ACHN (cell line): ENCODE measurements around the gene SEC24B.
A peak's percentile ranks its signal among the peaks of the same experiment; 100 is the strongest.
"Not testable (repeated sequence)": the region's sequence is repeated elsewhere in the genome, so short reads cannot be mapped to it uniquely, and the experiment has no call there.

Experiments
- DNase-seq: peaks from one replicate; pipeline ENCODE4 v3.0.0-alpha.2; 2015
- in situ Hi-C: cut with HindIII; loops from 2 replicates; pipeline ENCODE4 v1.10.0; 2017; ENCODE audit warnings: low sequenced_read_pairs, low pct_ligation_motif_present, low pct_unique_long_range_greater_than_20kb

Gene SEC24B

DNA sequence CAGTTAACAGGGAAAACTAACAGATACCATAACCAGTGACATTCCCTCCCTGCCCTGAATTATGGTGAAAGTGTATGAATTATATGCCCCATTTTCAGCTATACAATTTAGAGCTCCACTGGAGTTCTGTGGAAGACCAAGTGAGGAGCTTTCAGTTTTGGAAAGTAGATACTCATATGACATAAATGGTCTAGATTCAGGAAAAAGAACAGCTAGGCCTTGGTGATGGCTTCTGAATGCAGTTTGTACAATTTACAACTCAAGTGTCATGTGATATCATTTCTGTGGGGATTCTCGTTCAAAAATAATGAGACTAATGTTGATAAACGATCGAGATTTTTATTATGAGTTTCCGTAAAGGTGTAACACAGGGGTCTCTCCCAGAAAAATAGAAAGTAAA, 8.2 kb upstream of the SEC24B start:
- DNase-seq: no peak
- in situ Hi-C loops: no loop called here

DNA sequence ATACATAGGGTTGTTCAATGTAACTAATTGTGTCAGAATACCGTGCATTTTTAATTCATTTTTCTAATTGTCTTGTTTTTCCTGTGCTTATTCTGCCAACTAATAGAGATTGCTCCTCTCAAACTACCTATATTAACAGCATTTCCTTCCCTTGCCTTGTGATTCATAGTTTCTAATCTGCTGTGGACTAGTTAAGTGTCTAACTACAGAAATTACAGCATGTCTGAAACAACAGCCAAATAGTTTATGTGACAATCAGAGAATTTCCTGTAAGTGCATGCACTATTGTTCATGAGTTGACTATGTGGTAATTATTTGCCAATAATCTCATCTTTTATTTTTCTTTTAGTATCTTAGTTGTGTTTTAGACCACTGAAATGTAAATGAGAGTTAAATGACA, 4.1 kb upstream of the SEC24B start:
- in situ Hi-C loops: no loop called here
- no peak for DNase-seq

DNA sequence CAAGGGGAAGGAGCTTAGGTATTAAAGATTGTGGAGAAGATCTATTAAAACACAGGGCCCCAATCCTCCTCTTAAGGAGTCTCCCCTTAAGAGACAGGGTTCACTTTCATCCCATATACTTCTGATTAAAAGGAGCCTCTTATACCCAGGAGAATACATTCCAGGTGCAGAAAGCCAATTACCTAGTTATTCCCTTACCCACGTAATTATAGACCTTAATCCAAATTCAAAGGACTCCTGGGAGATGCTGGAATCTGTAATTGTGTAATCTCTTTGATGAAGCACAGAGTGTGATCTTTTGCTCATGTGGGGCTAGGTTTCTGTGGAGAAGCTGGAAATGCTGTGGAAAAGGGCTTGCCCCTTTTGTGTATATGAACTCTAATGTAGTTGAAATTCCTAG, 1.4 kb upstream of the SEC24B start:
- in situ Hi-C loops: no loop called here

DNA sequence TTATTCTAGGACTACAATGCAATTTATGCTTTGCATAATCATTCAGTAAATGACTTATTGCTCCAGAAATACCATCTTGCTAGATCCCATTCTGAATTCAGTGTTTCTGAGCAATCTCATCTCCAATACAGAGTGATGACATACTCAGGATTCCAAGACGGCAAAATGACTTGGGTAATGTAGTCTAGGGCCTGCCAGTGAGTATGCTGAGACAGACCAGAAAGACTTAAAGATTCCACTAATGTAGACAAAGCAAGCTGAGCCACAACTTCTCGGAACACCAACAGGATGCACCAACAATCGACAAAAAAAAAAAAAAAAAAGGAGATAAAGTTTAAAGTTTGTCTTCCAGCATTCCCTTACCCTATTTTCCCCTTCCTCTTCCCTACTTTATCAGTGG, 919 bp upstream of the SEC24B start:
- in situ Hi-C loops: no loop called here

More for the DNA sequence above, 1.4 kb upstream of the SEC24B start:
- no peak for DNase-seq

DNA sequence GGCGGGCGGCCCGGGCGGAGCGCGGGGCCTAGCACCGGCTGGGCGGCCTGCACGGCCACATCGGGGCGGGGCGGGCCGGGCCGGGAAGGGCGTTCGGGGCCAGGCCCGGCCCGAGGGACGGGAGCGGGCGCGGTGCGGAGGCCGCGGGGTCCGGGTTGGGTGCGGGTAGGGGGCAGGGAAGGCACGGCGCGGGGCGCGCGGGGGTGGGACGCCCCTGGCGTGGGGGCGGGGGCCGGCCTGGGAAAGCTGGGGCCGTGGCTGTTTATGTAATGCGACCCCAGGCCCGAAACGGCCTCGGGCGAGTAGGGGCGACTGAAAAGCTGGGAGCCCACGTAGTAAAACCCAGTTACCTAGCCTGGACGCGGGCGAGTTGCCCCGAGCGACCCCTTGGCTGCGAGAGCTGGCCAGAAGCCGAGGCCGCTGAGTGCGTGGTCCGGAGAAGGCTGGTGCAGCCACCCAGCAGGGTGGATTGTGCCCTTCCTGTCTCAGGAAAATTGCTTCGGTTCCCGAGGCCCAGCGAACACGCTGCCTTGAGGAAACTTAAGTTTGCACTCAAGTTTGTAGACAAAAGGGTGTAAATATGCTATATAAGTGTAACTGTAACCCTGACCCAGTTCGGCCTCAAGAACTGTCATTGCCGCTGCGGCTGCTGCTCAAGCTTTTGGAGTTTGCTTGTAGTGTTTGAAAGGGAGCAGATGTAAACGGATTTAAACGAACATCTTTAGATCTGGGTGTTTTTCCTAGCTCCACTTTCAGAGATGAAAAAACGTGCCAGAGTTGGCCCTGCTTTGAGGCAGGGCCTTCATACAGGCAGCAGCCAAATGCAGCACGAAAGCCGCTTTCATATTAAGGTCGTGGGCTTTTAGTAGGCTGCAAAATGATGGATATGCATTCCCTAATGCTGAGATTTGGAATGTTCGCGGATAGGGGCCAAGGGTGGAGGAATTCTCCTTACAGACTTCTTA, 674 bp downstream of the SEC24B start:
- in situ Hi-C loops: no loop called here
- peak; percentile 19 for DNase-seq

More for the DNA sequence above, 919 bp upstream of the SEC24B start:
- DNase-seq: peak; percentile 50

DNA sequence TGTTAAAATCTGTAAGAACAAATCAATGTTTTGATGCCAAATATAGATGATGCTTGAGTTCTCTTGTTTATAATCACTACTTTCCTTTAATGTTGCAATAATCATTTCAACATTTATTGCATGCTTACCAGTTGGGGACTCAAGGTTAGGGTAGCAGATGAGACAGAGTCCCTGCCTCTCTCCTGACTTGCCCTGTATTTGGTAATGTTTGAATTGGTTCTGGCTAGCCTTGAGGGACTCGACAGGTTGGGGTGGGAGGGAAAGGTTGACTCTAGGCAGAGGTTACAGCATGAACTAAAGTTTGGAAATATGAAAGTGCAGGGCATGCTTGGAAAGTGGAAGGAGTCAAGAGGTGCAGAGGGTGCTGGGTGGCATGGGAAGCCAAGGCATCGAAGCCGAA, 2.0 kb downstream of the SEC24B start:
- no peak for DNase-seq
- in situ Hi-C loops: no loop called here

DNA sequence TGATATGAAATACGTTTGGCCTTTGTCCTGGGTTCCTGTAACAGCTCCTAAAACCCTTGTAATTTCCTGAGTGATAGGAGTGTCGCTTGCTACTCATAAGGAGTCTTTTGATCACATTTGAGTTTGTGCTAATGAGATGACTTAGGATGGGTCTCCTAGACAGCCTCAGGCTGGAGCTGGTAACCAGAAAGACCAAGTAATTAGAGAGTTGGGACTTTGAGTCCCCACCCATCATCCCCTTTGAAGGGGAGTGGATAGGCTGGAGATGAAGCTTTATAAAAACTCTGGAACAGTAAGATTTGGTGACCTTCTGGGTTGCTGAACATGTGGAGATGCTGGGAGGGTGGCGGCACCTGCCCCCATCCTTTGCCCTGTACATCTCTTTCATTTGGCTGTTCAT, 2.9 kb downstream of the SEC24B start:
- in situ Hi-C loops: no loop called here
- no peak for DNase-seq

DNA sequence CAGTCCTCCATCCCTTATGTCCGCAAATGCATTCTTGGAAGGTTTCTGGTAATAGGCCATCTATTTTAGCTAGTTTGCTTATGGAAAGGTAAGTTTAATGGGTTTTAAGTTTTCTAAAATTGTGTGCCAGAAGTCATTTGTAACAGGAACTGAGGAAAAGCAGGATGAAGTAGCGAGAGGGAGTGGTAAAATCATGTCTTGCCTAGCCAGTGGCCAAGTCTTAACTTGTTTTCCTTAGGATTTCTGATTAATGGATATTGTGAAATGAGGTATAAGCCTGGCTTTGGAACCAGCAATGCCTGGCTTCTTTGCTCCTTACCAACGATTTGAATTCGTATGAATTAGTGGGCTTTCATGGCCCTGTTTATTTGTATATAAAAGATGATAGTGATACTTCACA, 7.3 kb downstream of the SEC24B start:
- in situ Hi-C loops: no loop called here

DNA sequence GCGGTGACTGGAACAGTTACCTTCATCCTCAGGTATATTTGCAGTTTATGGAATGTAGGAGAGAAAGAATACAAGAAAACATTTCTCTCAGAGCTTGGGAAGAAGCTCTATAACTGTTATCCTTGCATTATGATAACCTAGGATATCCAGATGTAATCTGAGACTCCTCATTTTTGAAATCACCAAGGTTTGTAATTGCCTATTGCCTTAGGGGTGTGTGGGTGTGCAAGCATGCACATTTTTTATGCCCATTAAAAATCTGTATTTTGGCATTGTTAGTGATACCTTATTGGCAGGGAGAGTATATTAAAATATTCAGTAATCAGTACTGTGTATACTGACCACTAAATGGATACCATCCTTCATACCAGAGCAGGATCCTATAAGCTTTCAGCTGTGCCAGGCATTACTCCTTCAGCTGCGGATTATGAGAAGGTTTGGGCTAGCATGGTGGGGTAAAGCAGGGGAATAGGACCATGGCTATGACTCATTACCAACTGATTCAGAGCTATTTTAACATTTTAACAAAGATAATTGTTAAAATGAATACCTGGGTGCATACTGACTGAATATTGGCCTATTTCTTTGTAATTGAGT, 8.3 kb downstream of the SEC24B start:
- no peak for DNase-seq
- in situ Hi-C loops: no loop called here

More for the DNA sequence above, 7.3 kb downstream of the SEC24B start:
- DNase-seq: no peak

DNA sequence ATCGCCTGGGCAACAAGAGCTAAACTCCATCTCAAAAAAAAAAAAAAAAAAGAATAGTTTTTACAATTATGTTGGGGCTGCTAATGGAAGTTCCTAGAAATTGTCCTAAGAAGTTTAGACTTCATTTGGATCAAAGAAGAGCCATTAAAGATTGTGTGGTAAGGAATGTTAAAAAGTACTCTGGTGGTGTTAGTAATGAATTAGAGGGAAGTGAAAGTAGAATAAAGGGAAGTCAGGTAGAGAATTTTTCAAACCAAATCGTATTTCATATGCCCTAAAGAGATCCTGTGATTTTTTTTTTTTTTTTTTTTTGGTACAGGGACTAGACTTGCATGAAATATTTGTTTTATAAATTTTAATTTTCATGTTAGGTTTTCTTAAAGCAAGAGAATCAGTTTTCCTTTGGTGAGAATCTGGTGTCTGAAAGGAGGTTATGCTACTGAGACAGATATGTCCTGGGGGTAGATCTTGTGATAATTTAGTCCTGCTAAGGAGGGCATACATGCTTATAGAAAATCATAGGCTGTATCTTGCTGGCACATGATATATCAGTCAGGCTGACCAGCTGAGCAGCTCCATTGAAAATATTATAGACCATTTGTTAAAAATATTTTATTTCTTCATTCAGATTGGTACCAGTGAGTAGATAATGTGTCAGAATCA, 10.7 kb downstream of the SEC24B start:
- DNase-seq: no peak
- in situ Hi-C loops: no loop called here

DNA sequence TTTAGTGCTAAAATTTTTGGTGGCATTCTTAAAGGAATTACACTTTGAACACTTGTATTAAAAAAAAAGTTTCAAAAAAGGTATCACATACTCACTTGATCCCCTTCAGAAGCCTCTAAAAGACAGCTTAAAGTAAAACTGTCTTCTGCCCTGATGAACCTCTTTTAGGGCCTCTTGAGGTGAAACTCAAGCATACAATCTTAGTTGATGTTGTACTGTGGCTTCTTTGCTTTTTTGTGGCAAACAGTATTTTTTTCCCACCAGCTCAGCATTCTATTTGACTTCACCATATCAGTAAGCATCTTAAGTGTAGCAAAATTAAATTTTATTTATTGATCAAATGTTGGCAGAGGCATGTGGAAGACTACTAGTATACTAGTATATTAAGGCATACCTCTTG, 13.7 kb downstream of the SEC24B start:
- no peak for DNase-seq
- in situ Hi-C loops: no loop called here

DNA sequence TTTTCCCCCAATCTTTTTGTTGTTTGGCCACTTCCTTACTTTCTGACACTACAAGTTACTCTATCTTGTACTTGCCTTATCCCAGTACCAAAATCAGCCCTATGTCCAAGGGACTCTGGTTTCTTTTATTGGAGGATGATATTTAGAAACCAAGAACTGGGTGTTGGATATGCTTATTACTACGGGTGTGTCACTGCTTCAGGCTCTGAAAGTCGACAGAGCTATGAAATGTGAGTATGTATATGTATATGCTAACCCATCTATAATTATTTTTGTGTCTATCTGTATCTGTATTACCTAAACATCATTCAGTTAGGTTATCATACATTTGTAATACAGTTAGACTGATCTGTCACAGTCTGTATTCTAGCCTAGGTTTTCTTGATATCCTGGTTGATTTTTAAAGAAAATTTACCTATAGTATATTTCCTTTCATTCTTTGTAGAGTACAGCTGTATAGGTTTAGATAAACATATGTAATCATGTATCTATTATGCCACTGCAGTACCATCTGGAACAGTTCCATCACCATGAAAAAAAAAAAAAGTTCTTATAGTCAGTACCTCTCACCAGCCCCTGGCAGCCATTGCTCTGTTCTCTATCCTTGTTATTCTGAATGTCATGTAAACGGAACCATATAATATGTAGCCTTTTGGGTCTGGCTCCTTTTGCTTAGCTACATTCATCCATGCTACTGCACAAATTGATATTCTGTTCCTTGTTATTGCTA, 18.1 kb downstream of the SEC24B start:
- DNase-seq: no peak
- in situ Hi-C loops: no loop called here

DNA sequence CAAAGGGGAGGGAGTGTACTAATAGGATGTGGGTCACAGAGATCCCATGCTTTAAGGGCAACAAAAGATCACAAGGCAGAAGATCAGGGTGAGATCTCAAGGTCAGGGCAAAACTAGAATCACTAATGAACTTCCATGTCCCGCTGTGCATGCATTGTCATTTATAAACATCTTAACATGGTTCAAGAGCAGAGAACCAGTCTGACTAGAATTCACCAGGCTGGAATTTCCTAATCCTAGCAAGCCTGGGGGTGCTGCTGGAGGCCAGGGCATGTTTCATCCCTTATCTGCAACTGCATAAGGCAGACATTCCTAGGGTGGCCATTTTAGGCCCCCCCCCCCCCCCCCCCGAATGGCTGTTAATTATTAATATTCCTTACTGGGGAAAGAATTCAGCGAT, 19.5 kb downstream of the SEC24B start:
- in situ Hi-C loops, DNase-seq: not testable (repeated sequence)

DNA sequence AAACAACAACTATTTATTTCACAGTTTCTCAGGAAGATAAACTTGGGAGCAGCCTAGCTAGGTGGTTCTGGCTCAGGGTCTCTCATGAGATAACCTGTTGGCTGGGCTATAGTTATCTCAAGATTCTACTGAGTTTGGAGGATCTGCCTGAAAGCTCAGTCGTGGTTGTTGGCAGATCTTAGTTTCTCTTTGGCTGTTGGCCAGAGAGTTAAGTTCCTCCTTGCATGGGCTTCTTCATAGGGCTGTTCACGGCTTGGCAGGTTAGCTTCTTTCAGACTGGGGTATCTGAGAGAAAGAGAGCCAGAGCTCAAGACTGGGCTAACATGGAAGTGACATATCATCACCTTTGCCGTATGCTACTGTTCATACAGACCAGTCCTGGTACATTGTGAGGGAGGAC, 28.7 kb downstream of the SEC24B start:
- DNase-seq: no peak
- in situ Hi-C loops: no loop called here

DNA sequence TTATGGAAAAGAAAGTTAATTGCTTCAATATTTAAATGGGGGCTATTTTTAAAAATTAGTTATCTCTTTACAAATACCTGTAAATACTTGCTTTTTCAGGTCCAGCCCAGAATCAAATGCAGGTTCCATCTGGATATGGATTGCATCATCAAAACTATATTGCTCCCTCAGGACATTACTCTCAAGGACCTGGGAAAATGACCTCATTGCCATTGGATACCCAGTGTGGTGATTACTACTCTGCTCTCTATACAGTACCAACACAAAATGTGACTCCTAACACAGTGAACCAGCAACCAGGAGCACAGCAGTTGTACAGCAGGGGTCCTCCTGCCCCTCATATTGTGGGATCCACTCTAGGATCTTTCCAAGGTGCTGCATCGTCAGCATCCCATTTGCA, 29.2 kb downstream of the SEC24B start:
- in situ Hi-C loops: no loop called here
- DNase-seq: no peak

DNA sequence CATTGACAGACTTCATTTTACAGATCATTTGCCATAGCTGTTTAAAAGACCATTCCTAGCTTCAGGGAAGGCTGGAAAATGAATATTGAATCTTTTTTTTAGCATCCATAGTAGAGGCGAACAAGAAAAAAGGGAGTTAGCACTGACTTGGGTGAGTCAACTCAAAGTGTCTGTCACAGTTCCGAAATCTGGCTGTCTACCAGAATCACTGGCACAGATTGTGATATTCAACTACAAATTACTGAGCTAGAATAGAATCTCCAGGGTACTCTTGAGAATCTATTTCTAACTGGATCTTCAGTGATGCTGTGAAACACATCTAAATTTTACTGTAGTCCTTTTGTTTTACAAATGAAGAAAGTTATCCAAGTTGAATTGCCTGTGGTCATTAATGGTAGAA, 31.5 kb downstream of the SEC24B start:
- in situ Hi-C loops: no loop called here
- no peak for DNase-seq

DNA sequence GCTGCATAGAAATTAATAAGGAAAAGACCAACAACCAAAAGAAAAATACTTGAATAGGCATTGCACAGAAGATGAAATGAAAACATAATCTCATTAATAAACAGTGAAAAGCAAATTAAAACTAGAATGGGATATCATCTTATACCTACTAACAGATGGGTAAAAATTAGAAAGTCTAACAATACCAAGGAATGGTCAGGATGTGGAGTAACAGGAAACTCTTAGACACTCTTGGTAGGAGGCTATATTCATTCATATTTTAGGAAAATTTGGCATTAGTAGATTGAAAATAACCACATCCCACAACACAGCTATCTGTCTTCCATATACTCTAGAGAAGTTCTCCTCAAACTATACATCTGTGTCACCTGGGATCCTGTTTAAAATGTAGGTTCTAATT, 36.3 kb downstream of the SEC24B start:
- DNase-seq: no peak

DNA sequence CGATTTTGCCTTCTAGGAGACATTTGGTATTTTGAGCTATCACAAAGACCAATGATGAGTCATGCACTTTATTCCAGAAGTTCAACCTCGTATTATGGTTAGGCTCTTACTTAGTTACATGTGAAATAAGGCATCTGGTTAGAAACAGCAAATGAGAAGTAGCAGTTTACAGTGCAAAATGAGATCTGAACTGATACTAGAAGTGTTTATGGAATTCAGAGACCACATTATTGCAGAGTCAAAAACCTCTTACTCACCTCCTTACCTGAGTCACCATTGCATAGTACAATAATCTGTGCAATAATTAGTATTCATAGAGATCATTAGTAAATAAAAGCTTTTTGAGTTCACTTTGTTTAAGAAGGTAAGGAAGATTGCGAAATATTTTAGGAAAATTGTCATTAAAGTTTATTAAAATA, 38.7 kb downstream of the SEC24B start:
- DNase-seq: peak; percentile 23
- in situ Hi-C loops: no loop called here

More for the DNA sequence above, 36.3 kb downstream of the SEC24B start:
- in situ Hi-C loops: no loop called here

DNA sequence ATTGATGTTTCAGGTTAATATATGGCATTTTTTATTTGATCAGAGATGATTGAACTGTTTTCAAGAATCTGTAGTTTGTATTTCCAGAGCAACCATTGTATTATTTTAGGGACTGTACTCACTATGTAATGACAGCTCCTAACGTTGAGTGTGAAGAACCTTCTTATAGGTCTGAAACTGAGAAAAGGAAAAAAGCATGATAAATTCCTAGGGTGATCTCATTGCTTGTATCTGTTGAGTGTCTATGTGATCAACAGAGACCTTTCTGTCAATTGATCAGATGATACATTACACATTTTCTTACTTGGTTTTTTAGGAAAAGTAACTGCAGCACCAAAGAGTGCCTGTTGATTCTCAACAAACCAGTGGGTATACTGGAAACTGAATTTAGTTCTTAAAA, 40.2 kb downstream of the SEC24B start:
- in situ Hi-C loops: no loop called here
- no peak for DNase-seq
